ENCODE measurements around the gene LPAR3. TPM values are rescaled to one million over a fixed set of nuclear protein-coding genes. Genes with fewer than 3 reads are reported as not detected.

LPAR3 gene
- total and polyA plus RNA-seq, 2 donors (not counting 1 experiment from before 2014, with no cell fraction given), result not detected

GRCh38 chr1:84888753-84889152, 4.3 kb downstream of the LPAR3 start:
- Histone ChIP-seq H3K27me3 (replicated peaks in 1 of 4; ENCODE audit: control extremely low read depth in 1 of 4, control insufficient read depth in 3 of 4, insufficient read depth in 4 of 4, low read length in 3 of 4) (peaks cover 0 to 15% (median 10%) of the 10 kb centered on the region in 4 experiments), H3K9me3 (ENCODE audit: control extremely low read depth in 1 of 3, control insufficient read depth in 2 of 3, insufficient read depth in 1 of 3, low read length in 2 of 3) (no peaks in the 10 kb centered on the region), H3K36me3 (replicated peaks in 1 of 2; ENCODE audit: control extremely low read depth in 1 of 2, control insufficient read depth in 1 of 2, extremely low read depth in 1 of 2, insufficient read depth in 2 of 2, low read length in 1 of 2) (no peaks in the 10 kb centered on the region), H3K4me3 (ENCODE audit: control extremely low read depth in 1 of 5, extremely low read depth in 1 of 5, insufficient read depth in 1 of 5, low read depth in 2 of 5, low read length in 4 of 5) (no peak overlapping the region), H3K4me2 (replicated peaks; ENCODE audit: low read depth, low read length, poor library complexity, severe bottlenecking) (no peak overlapping the region), H4K20me1 (ENCODE audit: control insufficient read depth, insufficient read depth, low read length, poor library complexity, severe bottlenecking) (no peaks in the 10 kb centered on the region), H3K4me1 (ENCODE audit: control insufficient read depth in 2 of 2, insufficient read depth in 2 of 2, low read length in 2 of 2) (peaks cover 9% of the 10 kb centered on the region in 2 donors), H2AFZ (ENCODE audit: insufficient read depth, low read depth, low read length, poor library complexity, severe bottlenecking) (no peak overlapping the region), H3K27ac (ENCODE audit: low read length in 2 of 2) (no peak overlapping the region), H3K9ac (ENCODE audit: low read length) (no peak overlapping the region), H3K79me2 (ENCODE audit: control insufficient read depth, insufficient read depth, low read length) (no peaks in the 10 kb centered on the region)
- H3K27me3 Mint-ChIP-seq, result peaks cover 39% of the 10 kb centered on the region
- H3K27ac Mint-ChIP-seq, result no peak overlapping the region
- intact Hi-C loops (cut with micrococcal nuclease), result no loop called here
- ChIA-PET POLR2A (no interaction called here), CTCF (no interaction called here)
- TF ChIP-seq CTCF (IDR thresholded peaks at IDR 0.05), result no peak
- no peak for TF ChIP-seq EZH2 (IDR thresholded peaks at IDR 0.05; ENCODE audit: borderline replicate concordance, insufficient read depth, low read depth, low read length, poor library complexity, severe bottlenecking)
- no peak overlapping the region for H3K4me3 Mint-ChIP-seq
- H3K4me1 Mint-ChIP-seq, result peaks cover 6% of the 10 kb centered on the region
- ATAC-seq (ENCODE audit: low read depth) (no peak), DNase-seq (no peak)
- no peaks in the 10 kb centered on the region for H3K9me3 Mint-ChIP-seq (ENCODE audit: insufficient read depth)

DNA sequence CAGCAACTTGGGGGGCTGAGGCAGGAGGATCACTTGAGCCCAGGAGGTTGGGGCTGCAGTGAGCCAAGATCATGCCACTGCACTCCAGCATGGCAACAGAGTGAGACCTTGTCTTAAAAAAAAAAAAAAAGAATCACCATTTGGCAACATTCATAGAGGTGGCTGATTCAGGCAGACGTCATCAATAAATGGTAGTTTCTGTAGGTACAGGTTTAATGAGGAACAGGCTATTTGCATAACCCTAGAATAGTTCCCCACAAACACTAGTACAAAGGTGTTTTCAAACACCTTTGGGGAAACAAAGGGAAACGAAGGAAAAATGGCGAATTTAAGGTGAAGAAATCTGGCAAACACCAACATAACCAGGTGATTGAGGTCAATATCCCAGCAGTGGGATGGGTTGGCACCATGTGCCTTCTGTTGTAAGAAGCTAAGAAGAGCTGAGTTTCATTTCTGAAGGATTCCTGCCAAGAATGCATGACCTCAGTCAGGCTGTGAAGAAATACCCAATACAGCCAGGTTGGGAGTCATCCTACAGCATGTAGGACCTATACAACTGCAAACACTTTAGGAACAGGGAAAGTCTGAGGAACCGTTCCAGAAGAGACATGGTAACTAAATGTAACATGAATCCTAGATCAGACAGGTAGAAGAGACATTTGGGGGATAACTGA, 5.6 kb downstream of the LPAR3 start:
- Histone ChIP-seq H3K9me3 (ENCODE audit: control extremely low read depth in 1 of 3, control insufficient read depth in 2 of 3, insufficient read depth in 1 of 3, low read length in 2 of 3) (no peaks in the 10 kb centered on the region), H3K27ac (ENCODE audit: low read length in 2 of 2) (no peak overlapping the region), H4K20me1 (ENCODE audit: control insufficient read depth, insufficient read depth, low read length, poor library complexity, severe bottlenecking) (no peaks in the 10 kb centered on the region), H3K4me1 (ENCODE audit: control insufficient read depth in 2 of 2, insufficient read depth in 2 of 2, low read length in 2 of 2) (peaks cover 1% of the 10 kb centered on the region in 2 donors), H3K36me3 (replicated peaks in 1 of 2; ENCODE audit: control extremely low read depth in 1 of 2, control insufficient read depth in 1 of 2, extremely low read depth in 1 of 2, insufficient read depth in 2 of 2, low read length in 1 of 2) (no peaks in the 10 kb centered on the region), H3K9ac (ENCODE audit: low read length) (no peak overlapping the region), H3K79me2 (ENCODE audit: control insufficient read depth, insufficient read depth, low read length) (no peaks in the 10 kb centered on the region), H3K27me3 (replicated peaks in 1 of 4; ENCODE audit: control extremely low read depth in 1 of 4, control insufficient read depth in 3 of 4, insufficient read depth in 4 of 4, low read length in 3 of 4) (peaks cover 0 to 6% (median 4%) of the 10 kb centered on the region in 4 experiments), H3K4me2 (replicated peaks; ENCODE audit: low read depth, low read length, poor library complexity, severe bottlenecking) (no peak overlapping the region), H3K4me3 (ENCODE audit: control extremely low read depth in 1 of 5, extremely low read depth in 1 of 5, insufficient read depth in 1 of 5, low read depth in 2 of 5, low read length in 4 of 5) (no peak overlapping the region), H2AFZ (ENCODE audit: insufficient read depth, low read depth, low read length, poor library complexity, severe bottlenecking) (no peak overlapping the region)
- no peaks in the 10 kb centered on the region for H3K9me3 Mint-ChIP-seq (ENCODE audit: insufficient read depth)
- H3K27me3 Mint-ChIP-seq, result peaks cover 33% of the 10 kb centered on the region
- peaks cover under 1% of the 10 kb centered on the region for H3K4me1 Mint-ChIP-seq
- no peak for DNase-seq
- no peak overlapping the region for H3K27ac Mint-ChIP-seq
- no CpG with 5 or more reads among the region's 4 CpGs for WGBS (ENCODE audit: insufficient coverage)
- TF ChIP-seq CTCF (IDR thresholded peaks at IDR 0.05) (no peak), EZH2 (IDR thresholded peaks at IDR 0.05; ENCODE audit: borderline replicate concordance, insufficient read depth, low read depth, low read length, poor library complexity, severe bottlenecking) (no peak)
- intact Hi-C loops (cut with micrococcal nuclease), result no loop called here
- ChIA-PET POLR2A (no interaction called here), CTCF (no interaction called here)
- no peak overlapping the region for H3K4me3 Mint-ChIP-seq
- ATAC-seq (ENCODE audit: low read depth), result no peak

Data from B cell (primary cell).